ENCODE measurements around the gene CADM3. TPM values are rescaled to one million over a fixed set of nuclear protein-coding genes. Genes with fewer than 3 reads are reported as not detected.

Gene CADM3
- total RNA-seq (2014; rRNA removed; shearing (Covaris generic)), result 2.9 and 4.4 TPM in 2 replicates
- polyA plus RNA-seq (2016; fragmentation: Nextera tagmentation; extraction: Ambion mirVana), result 1.5 and 2.0 TPM in 2 replicates
- long read RNA-seq, partial matches to known transcripts, result 0 of 1 reads
- long read RNA-seq, other reads (novel, unspliced or antisense), result 0 of 1 reads

- no peaks in the 10 kb centered on the region for H3F3A ChIP-seq (replicated peaks; ENCODE audit: low read depth)
- peaks cover 13% of the 10 kb centered on the region for H3K4me1 Mint-ChIP-seq
- ATAC-seq (peak; percentile 60), DNase-seq (ENCODE audit: low spot score) (peak; percentile 84)
- H3K27ac ChIP-seq (ENCODE audit: low read depth), result no peak within 1 kb of the TSS
- H3K27me3 Mint-ChIP-seq (ENCODE audit: insufficient read depth, low read depth, poor library complexity), result peaks cover 9% of the 10 kb centered on the region
- H4K20me1 ChIP-seq (replicated peaks; ENCODE audit: insufficient read depth), result peaks cover 8% of the 10 kb centered on the region
- H3K4me2 ChIP-seq, result peak within 1 kb of the TSS; percentile 99
- TF ChIP-seq ZNF331 (CRISPR knock-in tag; IDR thresholded peaks at IDR 0.05; ENCODE audit: low read depth) (no peak), REST (IDR thresholded peaks at IDR 0.05; ENCODE audit: unreplicated experiment) (no peak), STAT1 (IDR thresholded peaks at IDR 0.05; ENCODE audit: unreplicated experiment) (no peak), NANOG (IDR thresholded peaks at IDR 0.05; ENCODE audit: borderline replicate concordance) (no peak), CREB1 (CRISPR knock-in tag; IDR thresholded peaks at IDR 0.05; ENCODE audit: low read depth) (no peak)
- peak within 1 kb of the TSS; percentile 93 for H3K4me3 ChIP-seq
- H3K4me3 Mint-ChIP-seq, result peak within 1 kb of the TSS; percentile 87
- no peaks in the 10 kb centered on the region for H3K9me3 Mint-ChIP-seq
- H2AFZ ChIP-seq, result peak within 1 kb of the TSS; percentile 85
- no peak within 1 kb of the TSS for H3K27ac Mint-ChIP-seq
- H3K36me3 Mint-ChIP-seq (ENCODE audit: low read depth), result no peaks in the 10 kb centered on the region; the same call in 2 of the 3 replicates
- H3K27me3 ChIP-seq (ENCODE audit: insufficient read depth), result peaks cover 12% of the 10 kb centered on the region; the same call in 1 of the 2 replicates
- H3K9me2 ChIP-seq (ENCODE audit: insufficient read depth), result no peaks in the 10 kb centered on the region
- H3K4me1 ChIP-seq (ENCODE audit: insufficient read depth), result peaks cover 9% of the 10 kb centered on the region; the same call in 1 of the 2 replicates
- no peaks in the 10 kb centered on the region for H3K36me3 ChIP-seq (ENCODE audit: insufficient read depth)
- H3K79me2 ChIP-seq (replicated peaks; ENCODE audit: insufficient read depth), result peaks cover 2% of the 10 kb centered on the region; the same call in 1 of the 2 replicates
Measured at GRCh38 chr1:159171254-159171687, at the start of gene CADM3. TSS of gene CADM3 (plus strand) at chr1:159171615. CDS start at chr1:159171766, 151 bp downstream.

DNA sequence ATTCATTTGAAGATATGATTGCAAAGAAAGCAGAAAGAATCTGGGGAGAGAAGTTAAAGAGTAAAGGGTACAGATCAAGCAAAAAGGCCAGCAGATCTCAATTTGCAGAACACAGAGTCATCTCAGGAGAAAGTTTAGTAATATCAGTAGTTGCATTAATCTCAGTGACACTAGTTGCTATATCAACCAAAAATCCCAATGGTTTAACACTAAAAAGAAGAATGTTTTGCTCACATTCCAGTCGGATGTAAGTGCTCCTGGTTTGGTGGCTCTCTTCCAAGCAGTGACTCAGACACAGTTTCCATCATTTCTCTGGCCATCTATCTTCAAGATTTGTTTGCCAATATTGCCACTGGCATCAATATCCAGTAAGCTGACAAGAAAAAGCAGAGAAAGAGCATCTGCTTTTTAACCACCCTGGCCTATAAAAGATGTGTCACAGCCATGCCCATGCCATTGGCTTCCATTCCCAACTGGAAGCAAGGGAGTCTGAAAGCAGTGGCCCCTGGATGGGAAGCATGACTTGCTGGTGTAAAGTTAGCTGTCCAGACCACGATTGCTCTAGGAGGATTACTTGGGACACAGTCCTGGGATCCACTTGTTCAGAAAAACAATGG lies 49.3 kb upstream of the CADM3 start:
- no peak overlapping the region for H3K27ac Mint-ChIP-seq
- Histone ChIP-seq H3F3A (replicated peaks; ENCODE audit: low read depth) (no peaks in the 10 kb centered on the region), H3K9me2 (ENCODE audit: insufficient read depth) (no peaks in the 10 kb centered on the region), H3K36me3 (ENCODE audit: insufficient read depth) (no peaks in the 10 kb centered on the region), H3K79me2 (replicated peaks; ENCODE audit: insufficient read depth) (no peaks in the 10 kb centered on the region), H2AFZ (no peak overlapping the region), H3K4me1 (ENCODE audit: insufficient read depth) (peaks cover 9% of the 10 kb centered on the region; the same call in 1 of the 2 replicates), H3K27ac (ENCODE audit: low read depth) (no peak overlapping the region), H3K27me3 (ENCODE audit: insufficient read depth) (no peaks in the 10 kb centered on the region), H3K4me3 (no peak overlapping the region), H3K4me2 (no peak overlapping the region), H4K20me1 (replicated peaks; ENCODE audit: insufficient read depth) (no peaks in the 10 kb centered on the region)
- H3K4me3 Mint-ChIP-seq, result no peak overlapping the region
- H3K27me3 Mint-ChIP-seq (ENCODE audit: insufficient read depth, low read depth, poor library complexity), result no peaks in the 10 kb centered on the region
- no peaks in the 10 kb centered on the region for H3K36me3 Mint-ChIP-seq (ENCODE audit: low read depth)
- no peak for DNase-seq (ENCODE audit: low spot score)
- H3K9me3 Mint-ChIP-seq, result no peaks in the 10 kb centered on the region
- no peak for ATAC-seq
- TF ChIP-seq REST (IDR thresholded peaks at IDR 0.05; ENCODE audit: unreplicated experiment), result no peak
- TF ChIP-seq, protein P1, sequence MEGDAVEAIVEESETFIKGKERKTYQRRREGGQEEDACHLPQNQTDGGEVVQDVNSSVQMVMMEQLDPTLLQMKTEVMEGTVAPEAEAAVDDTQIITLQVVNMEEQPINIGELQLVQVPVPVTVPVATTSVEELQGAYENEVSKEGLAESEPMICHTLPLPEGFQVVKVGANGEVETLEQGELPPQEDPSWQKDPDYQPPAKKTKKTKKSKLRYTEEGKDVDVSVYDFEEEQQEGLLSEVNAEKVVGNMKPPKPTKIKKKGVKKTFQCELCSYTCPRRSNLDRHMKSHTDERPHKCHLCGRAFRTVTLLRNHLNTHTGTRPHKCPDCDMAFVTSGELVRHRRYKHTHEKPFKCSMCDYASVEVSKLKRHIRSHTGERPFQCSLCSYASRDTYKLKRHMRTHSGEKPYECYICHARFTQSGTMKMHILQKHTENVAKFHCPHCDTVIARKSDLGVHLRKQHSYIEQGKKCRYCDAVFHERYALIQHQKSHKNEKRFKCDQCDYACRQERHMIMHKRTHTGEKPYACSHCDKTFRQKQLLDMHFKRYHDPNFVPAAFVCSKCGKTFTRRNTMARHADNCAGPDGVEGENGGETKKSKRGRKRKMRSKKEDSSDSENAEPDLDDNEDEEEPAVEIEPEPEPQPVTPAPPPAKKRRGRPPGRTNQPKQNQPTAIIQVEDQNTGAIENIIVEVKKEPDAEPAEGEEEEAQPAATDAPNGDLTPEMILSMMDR (conservative IDR thresholded peaks at IDR 0.05; ENCODE audit: low read depth in 2 of 2), result no peak
- no peak for TF ChIP-seq ZNF331 (CRISPR knock-in tag; IDR thresholded peaks at IDR 0.05; ENCODE audit: low read depth)
- no peak for TF ChIP-seq POLR2AphosphoS5 (IDR thresholded peaks at IDR 0.05; ENCODE audit: low read depth)
- peaks cover 15% of the 10 kb centered on the region for H3K4me1 Mint-ChIP-seq
